Epithelial cell of prostate (primary cell): ENCODE data around the gene ZCCHC12.

ENCODE experiments used
- DNase-seq: peaks from one replicate; pipeline ENCODE4 v3.0.0-alpha.2; 2011; ENCODE audit warnings: low read depth, low spot score
- H3K27ac ChIP-seq: fragments of 450-650 bp; 2 replicates; pipeline ENCODE4 v1.5.1; 2017; ENCODE audit warnings: mild to moderate bottlenecking

Gene ZCCHC12

DNA sequence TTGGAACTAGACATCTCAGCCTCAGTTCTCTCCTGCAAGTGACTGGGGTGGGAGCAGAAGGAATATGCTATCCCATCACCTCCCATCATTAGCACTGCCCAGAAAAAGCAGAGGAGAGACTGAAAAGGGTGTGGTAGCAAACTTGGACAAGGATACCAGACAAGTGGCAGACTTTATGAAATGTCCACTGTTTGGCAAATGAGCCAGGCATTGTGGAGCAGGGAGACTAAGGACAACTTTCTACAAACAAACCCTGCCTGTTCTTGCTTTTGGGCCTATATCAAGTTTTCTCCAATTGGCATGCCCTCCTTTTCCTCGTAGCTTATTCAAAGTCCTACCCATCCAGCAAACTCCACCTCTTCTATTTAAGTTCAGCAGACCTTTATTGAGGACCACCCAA lies 41.6 kb downstream of the ZCCHC12 start:
- no peak overlapping the region for H3K27ac ChIP-seq
- DNase-seq = no peak

DNA sequence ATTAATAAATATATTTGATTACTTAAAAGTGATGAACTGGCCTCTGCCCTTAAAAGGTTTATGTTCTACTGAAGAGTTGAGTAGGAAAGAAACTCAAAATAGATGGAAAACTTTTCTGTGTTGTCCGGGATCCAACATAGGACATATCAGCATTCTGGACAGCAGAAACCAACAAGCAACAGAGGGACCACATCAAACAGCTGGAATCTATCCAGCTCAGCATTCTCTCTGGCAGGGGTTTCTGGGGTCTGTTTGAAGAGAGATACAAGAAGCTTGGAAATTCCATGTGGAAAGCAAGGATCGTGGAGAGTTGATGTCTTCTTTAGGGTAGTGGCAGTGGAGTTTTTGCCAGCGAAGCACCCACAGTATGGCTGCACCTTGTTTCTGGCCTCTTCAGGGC lies 43.6 kb downstream of the ZCCHC12 start:
- H3K27ac ChIP-seq = no peak overlapping the region
- DNase-seq = no peak

- peak overlapping the region; percentile 25 for H3K27ac ChIP-seq
- DNase-seq = peak; percentile 36
Observed at GRCh38 chrX:118872102-118872566, 48.5 kb downstream of the ZCCHC12 start.
